ENCODE measurements around the gene USP28.

DNA sequence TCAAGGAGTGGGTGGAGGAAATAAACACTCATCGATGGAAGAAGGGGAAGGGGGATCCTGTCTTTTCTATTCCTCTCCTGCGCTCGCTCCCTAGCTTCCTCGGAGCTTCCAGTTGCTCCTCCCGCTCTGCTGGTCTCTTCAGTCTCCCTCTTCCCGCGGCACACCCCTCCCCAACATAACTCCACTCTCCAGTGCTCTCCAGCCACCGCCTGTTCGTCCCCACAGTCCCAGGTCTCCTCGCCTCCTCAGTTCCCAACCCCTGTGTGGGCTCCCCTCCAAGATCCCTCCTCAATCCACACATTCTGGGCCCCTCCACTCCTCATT is 102.3 kb downstream of the USP28 start:
- TF ChIP-seq, protein P1, sequence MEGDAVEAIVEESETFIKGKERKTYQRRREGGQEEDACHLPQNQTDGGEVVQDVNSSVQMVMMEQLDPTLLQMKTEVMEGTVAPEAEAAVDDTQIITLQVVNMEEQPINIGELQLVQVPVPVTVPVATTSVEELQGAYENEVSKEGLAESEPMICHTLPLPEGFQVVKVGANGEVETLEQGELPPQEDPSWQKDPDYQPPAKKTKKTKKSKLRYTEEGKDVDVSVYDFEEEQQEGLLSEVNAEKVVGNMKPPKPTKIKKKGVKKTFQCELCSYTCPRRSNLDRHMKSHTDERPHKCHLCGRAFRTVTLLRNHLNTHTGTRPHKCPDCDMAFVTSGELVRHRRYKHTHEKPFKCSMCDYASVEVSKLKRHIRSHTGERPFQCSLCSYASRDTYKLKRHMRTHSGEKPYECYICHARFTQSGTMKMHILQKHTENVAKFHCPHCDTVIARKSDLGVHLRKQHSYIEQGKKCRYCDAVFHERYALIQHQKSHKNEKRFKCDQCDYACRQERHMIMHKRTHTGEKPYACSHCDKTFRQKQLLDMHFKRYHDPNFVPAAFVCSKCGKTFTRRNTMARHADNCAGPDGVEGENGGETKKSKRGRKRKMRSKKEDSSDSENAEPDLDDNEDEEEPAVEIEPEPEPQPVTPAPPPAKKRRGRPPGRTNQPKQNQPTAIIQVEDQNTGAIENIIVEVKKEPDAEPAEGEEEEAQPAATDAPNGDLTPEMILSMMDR (IDR thresholded peaks at IDR 0.05), result no peak
- TF ChIP-seq POLR2A (IDR thresholded peaks at IDR 0.05), result no peak

Data from Peyer's patch (tissue), 4 donors.